Suprapubic skin (tissue), 4 donors: ENCODE results near the gene MYO10. TPM values are rescaled to one million over a fixed set of nuclear protein-coding genes. Genes with fewer than 3 reads are reported as not detected.

Source experiments
- DNase-seq, 2 donors: peaks; one replicate each; pipeline ENCODE4 v3.0.0-alpha.2; 2019; ENCODE audit warnings: low spot score in 2 of 2
- H3K27ac ChIP-seq: fragments of 200-600 bp; sonication (generic); one replicate; pipeline ENCODE4 v1.5.1; 2019
- H3K27me3 ChIP-seq: fragments of 200-600 bp; sonication (generic); one replicate; pipeline ENCODE4 v1.5.1; 2019
- H3K36me3 ChIP-seq: fragments of 200-600 bp; sonication (generic); one replicate; pipeline ENCODE4 v1.5.1; 2019
- H3K4me1 ChIP-seq: fragments of 200-600 bp; sonication (generic); one replicate; pipeline ENCODE4 v1.5.1; 2019
- H3K4me3 ChIP-seq: fragments of 200-600 bp; sonication (generic); one replicate; pipeline ENCODE4 v1.5.1; 2019; ENCODE audit warnings: mild to moderate bottlenecking
- H3K9me3 ChIP-seq: fragments of 200-600 bp; sonication (generic); one replicate; pipeline ENCODE4 v1.5.1; 2019
- CTCF ChIP-seq, 2 donors: fragments of 200-600 bp in 1 of 2; fragments of 450-650 bp in 1 of 2; sonication (generic) in 1 of 2; IDR thresholded peaks; one replicate each; pipeline ENCODE4 v1.5.1; 2016 to 2019; ENCODE audit warnings: antibody characterized with exemption in 2 of 2, mild to moderate bottlenecking in 1 of 2, moderate library complexity in 1 of 2
- EP300 ChIP-seq: sonication (generic); formaldehyde crosslinking; IDR thresholded peaks from one replicate; pipeline ENCODE4 v1.6.1; 2017; ENCODE audit warnings: antibody characterized with exemption
- POLR2A ChIP-seq, 2 donors: fragments of 450-650 bp; IDR thresholded peaks; one replicate each; pipeline ENCODE4 v1.6.1; 2017; ENCODE audit warnings: antibody characterized with exemption in 2 of 2, mild to moderate bottlenecking in 2 of 2, moderate library complexity in 2 of 2
- POLR2AphosphoS5 ChIP-seq, 3 donors: sonication (generic); formaldehyde crosslinking; IDR thresholded peaks; one replicate each; pipeline ENCODE4 v1.6.1; 2017; ENCODE audit warnings: antibody characterized with exemption in 3 of 3
- WGBS: methylation state at CpG from one replicate; pipeline ENCODE4 v1.1.5; 2018; 5-methylcytosine and 5-hydroxymethylcytosine counted together
- total RNA-seq, 4 donors: library from RNA; depleted of rRNA; stranded (reverse); fragments of >200 nt; gene quantifications; one replicate each; pipeline ENCODE4 v1.1.0, GENCODE V29; 2016

The MYO10 gene
- total RNA-seq, 4 donors from 2014 or later: 37.7 to 109 (median 64.6) TPM

DNA sequence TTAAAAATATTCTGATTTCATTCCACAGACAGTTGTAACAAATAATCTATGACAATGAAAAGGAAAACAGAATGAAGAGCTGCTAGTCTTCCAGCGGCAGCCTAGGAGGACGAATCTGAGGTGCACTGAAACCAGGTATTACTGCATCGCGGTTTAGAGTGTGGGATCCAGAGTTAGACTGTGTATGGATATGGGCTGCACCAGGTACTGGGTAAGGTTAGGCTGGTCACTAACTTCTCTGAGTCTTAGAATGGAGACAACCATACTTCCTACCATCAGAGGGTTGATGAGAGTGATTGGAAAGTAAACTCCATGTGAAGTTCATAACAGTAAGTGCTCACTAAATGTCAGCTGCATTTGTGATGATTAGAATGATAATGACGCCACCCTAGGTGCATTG, 158.7 kb downstream of the MYO10 start:
- H3K36me3 ChIP-seq: peaks cover 7% of the 10 kb centered on the region
- DNase-seq: no peak
- no peaks in the 10 kb centered on the region for H3K9me3 ChIP-seq
- WGBS: 98% methylated on average over 5 of the region's 5 CpGs
- H3K27ac ChIP-seq: no peak overlapping the region
- TF ChIP-seq POLR2AphosphoS5 (IDR thresholded peaks at IDR 0.05) (no peak), POLR2A (IDR thresholded peaks at IDR 0.05) (no peak), EP300 (no peak), CTCF (IDR thresholded peaks at IDR 0.05) (no peak)
- H3K27me3 ChIP-seq: no peaks in the 10 kb centered on the region
- H3K4me3 ChIP-seq: no peak overlapping the region
- H3K4me1 ChIP-seq: peaks cover 16% of the 10 kb centered on the region

GRCh38 chr5:16776611-16777251, 159.4 kb downstream of the MYO10 start:
- TF ChIP-seq CTCF (IDR thresholded peaks at IDR 0.05) (peak in 1 of 2 donors; percentile 44), POLR2A (IDR thresholded peaks at IDR 0.05) (no peak), POLR2AphosphoS5 (IDR thresholded peaks at IDR 0.05) (peak in 1 of 3 donors; percentile 79), EP300 (no peak)

GRCh38 chr5:16774806-16775205, 161.3 kb downstream of the MYO10 start:
- Histone ChIP-seq H3K27ac (no peak overlapping the region), H3K4me3 (no peak overlapping the region), H3K36me3 (peaks cover 8% of the 10 kb centered on the region), H3K4me1 (peaks cover 16% of the 10 kb centered on the region), H3K9me3 (no peaks in the 10 kb centered on the region), H3K27me3 (no peaks in the 10 kb centered on the region)
- WGBS: 97% methylated on average over 4 of the region's 4 CpGs
- DNase-seq: no peak
- TF ChIP-seq EP300: no peak
- no peak for TF ChIP-seq POLR2A (IDR thresholded peaks at IDR 0.05)
- no peak for TF ChIP-seq CTCF (IDR thresholded peaks at IDR 0.05)

More at GRCh38 chr5:16776611-16777251, 159.4 kb downstream of the MYO10 start:
- Histone ChIP-seq H3K4me3 (no peak overlapping the region), H3K9me3 (no peaks in the 10 kb centered on the region), H3K27me3 (no peaks in the 10 kb centered on the region), H3K4me1 (peaks cover 16% of the 10 kb centered on the region), H3K36me3 (peaks cover 7% of the 10 kb centered on the region), H3K27ac (no peak overlapping the region)
- 55% methylated on average over 10 of the region's 10 CpGs for WGBS
- DNase-seq: no peak

DNA sequence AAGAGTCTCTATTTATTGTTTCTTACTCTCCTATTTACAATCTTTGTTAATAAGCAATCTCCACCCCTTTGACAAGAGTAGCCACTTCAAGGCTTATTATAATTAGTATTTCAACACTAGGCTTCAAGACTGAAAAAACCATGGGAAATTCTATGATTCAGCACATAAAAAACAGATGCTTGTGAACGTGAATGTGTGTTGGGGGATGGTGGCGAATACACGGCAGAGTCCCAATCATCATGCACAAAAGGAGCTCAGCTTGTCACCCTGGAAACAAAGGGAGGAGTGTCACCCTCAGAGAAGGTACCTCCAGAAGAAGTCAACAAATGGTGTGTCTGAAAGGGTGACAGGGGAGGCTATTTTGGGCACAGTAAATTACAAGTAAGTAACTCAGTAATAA, 162.1 kb downstream of the MYO10 start:
- H3K27ac ChIP-seq: no peak overlapping the region
- WGBS: 61% methylated on average over 3 of the region's 3 CpGs
- no peaks in the 10 kb centered on the region for H3K9me3 ChIP-seq
- H3K36me3 ChIP-seq: peaks cover 11% of the 10 kb centered on the region
- no peak overlapping the region for H3K4me3 ChIP-seq
- no peak for DNase-seq
- TF ChIP-seq POLR2A (IDR thresholded peaks at IDR 0.05) (no peak), EP300 (no peak), CTCF (IDR thresholded peaks at IDR 0.05) (no peak), POLR2AphosphoS5 (IDR thresholded peaks at IDR 0.05) (no peak)
- peaks cover 16% of the 10 kb centered on the region for H3K4me1 ChIP-seq
- H3K27me3 ChIP-seq: no peaks in the 10 kb centered on the region

- H3K4me1 ChIP-seq: peaks cover 16% of the 10 kb centered on the region
- H3K27ac ChIP-seq: no peak overlapping the region
- no peaks in the 10 kb centered on the region for H3K27me3 ChIP-seq
- 72% methylated on average over 3 of the region's 3 CpGs for WGBS
- no peak for DNase-seq
- TF ChIP-seq EP300 (no peak), POLR2A (IDR thresholded peaks at IDR 0.05) (no peak), CTCF (IDR thresholded peaks at IDR 0.05) (no peak), POLR2AphosphoS5 (IDR thresholded peaks at IDR 0.05) (no peak)
- H3K36me3 ChIP-seq: peaks cover 10% of the 10 kb centered on the region
- H3K4me3 ChIP-seq: no peak overlapping the region
- no peaks in the 10 kb centered on the region for H3K9me3 ChIP-seq
Measured at GRCh38 chr5:16772556-16772955, 163.5 kb downstream of the MYO10 start.
